ENCODE measurements around the gene MFN2. TPM values are rescaled to one million over a fixed set of nuclear protein-coding genes. Genes with fewer than 3 reads are reported as not detected.
"Not testable (repeated sequence)": the region's sequence is repeated elsewhere in the genome, so short reads cannot be mapped to it uniquely, and the experiment has no call there.

MFN2 gene
- total RNA-seq, 1 donor from 2014 or later = 54.2 TPM

DNA sequence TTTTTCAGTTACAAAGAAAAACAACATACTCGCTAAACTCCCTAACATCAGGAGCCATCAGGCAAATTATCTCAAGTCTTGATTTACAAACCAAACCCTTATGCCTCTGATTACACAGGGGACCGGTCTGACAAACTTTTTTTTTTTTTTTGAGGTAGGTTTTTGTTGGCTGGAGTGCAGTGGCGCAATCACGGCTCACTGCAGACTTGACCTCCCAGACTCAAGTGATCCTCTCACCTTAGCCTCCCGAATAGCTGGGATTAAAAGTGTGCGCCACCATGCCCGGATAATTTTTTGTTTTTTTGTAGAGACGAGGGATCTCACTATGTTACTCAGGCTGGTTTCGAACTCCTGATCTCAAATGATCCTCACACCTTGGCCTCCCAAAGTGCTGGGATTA lies 35.3 kb downstream of the MFN2 start:
- intact Hi-C loops (cut with micrococcal nuclease) = loop anchor here (5.0 kb wide), 1 partner anchor 52 kb away; no protein-coding TSS in a partner anchor

DNA sequence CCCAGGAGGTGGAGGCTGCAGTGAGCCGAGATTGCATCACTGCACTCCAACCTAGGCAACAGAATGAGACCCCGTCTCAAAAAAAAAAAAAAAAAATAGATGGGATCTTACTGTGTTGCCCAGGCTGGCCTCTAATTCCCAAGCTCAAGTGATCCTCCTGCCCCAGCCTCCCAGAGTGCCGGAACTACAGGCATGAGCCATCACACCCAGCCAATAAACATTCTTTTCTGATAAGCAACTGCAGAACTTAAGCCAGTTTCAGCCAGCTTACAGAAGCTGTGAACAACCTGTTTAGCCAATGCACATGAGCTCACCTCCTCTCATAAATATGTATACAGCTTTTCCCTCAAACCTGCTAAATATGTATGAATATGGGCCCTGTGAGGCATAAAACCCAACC lies 35.9 kb downstream of the MFN2 start:
- intact Hi-C loops (cut with micrococcal nuclease) = loop anchor here (5.0 kb wide), 1 partner anchor 51 kb away; no protein-coding TSS in a partner anchor

DNA sequence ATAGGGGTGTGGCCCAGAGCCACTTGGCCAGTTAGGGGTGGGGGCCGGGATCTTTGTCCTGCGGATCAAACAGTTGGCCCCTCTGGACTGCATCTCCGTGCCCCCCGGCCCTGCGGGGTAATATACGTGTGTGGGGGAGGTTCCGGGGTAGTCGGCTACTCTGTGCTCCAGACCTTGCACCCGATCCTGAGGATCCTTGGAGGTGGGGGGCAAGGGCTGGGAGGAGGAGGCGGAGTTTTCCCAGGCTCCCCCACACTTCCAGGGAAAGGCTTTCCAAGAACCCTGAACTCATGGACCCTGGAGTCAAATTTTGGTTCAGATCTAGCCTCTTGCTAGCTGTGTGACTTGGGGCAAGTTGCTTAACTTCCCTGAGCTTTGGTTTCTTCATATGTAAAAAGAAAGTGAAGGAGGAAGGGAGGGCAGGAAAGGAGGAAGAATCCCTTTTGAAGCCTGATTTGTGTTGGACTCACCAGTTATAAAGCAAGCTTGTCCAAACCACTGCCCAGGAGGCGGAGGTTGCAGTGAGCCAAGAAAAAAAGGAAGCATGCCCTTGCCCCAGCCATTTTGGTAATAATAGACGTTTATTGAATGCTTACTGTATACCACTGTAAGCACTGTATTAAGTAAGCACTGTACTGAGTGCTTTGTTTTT lies 39.7 kb downstream of the MFN2 start:
- intact Hi-C loops (cut with micrococcal nuclease) = loop anchor here (1.0 to 5.0 kb wide), 3 partner anchors 47 to 112 kb away; partner anchors contain the start of gene KIAA2013

DNA sequence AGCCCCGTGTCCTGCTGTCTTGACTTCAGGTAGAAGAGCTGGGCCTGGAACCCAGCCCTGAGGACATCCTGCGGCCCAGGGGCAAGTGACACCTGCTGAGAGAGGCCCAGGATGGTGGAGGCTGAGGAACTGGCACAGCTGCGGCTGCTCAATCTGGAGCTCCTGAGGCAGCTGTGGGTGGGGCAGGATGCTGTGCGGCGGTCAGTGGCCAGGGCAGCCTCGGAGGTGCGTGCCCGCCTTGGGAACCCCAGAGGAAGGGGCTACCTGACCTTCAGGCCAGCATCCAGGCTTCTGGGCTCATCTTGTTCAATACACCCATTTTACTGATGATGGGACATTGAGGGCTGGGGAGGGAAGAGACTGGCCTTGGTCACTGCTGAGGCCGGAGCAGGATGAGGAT lies 41.4 kb downstream of the MFN2 start:
- intact Hi-C loops (cut with micrococcal nuclease) = no loop called here

DNA sequence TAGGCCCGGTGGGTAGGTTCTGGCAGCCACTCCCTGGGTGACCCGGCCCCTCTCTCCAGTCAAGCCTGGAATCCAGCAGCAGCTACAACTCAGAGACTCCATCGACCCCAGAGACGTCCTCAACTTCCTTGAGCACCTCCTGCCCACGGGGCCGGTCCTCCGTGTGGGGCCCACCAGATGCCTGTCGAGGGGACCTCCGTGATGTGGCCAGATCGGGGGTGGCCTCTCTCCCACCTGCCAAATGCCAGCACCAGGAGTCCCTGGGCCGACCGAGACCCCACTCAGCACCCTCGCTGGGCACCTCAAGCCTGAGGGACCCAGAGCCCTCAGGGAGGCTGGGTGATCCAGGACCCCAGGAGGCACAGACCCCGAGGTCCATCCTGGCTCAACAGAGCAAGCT lies 41.8 kb downstream of the MFN2 start:
- intact Hi-C loops (cut with micrococcal nuclease) = no loop called here

DNA sequence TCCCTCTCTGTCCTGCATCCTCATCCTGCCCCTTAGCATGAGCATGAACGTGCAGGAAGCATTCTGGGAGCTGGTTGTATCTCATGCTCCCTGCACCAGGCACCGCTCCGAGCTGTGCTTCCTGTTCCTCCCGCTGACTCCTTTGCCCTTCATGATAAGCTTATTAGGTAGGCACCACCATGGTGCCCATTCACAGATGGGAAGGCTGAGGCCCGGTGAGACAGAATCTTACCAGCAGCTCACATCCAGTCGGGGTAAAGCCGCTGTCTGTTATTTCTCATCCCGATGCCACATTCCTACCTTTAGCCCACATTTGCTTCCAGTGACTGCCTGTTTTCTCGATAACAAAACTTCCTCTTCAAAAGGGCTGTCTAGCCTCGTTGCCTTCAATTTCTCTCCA lies 46.3 kb downstream of the MFN2 start:
- intact Hi-C loops (cut with micrococcal nuclease) = no loop called here

DNA sequence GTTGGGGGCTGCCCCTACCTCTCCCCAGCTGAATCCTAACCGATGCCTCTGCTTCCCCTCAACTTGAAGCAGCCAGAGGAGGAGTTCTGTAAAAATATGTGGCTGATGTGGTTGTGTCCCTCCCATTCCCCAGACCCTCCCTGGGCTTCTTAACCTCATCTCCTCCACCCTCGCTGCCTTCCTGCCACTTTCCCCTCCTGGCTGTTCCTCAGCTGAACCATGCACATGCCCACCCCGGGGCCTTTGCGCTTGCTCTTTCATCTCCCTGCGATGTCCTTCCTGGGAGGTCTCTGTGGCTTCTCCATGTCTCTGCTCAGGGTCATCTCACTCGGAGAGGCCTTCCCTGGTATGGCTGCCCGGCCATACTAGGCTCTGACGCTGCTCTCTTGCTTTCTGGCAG lies 48.0 kb downstream of the MFN2 start:
- intact Hi-C loops (cut with micrococcal nuclease) = no loop called here

DNA sequence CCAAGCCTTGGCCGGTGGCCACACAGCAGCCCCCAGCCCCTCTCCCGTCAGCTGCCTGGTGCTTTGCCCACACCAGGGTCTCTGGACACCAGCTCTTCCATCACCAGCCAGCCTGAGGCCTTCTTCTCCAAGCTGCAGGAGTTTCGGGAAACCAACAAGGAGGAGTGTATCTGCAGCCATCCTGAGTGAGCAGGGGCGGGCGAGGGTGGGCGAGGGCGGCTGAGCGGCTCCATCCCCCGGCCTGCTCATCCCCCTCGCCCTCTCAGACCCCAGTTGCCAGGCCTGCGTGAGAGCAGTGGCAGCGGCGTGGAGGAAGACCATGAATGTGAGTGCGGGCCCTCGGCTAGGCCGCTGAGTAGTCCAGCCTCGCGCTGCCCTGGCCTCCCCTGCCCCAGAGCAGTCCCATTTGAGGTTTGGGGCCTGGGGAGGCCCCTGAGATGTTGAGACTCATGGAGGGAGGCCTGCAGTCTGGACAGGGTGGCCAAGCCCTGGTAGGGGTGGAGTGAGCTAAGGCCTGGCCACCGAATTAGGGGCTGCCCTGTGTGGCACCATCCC lies 48.8 kb downstream of the MFN2 start:
- intact Hi-C loops (cut with micrococcal nuclease) = no loop called here

DNA sequence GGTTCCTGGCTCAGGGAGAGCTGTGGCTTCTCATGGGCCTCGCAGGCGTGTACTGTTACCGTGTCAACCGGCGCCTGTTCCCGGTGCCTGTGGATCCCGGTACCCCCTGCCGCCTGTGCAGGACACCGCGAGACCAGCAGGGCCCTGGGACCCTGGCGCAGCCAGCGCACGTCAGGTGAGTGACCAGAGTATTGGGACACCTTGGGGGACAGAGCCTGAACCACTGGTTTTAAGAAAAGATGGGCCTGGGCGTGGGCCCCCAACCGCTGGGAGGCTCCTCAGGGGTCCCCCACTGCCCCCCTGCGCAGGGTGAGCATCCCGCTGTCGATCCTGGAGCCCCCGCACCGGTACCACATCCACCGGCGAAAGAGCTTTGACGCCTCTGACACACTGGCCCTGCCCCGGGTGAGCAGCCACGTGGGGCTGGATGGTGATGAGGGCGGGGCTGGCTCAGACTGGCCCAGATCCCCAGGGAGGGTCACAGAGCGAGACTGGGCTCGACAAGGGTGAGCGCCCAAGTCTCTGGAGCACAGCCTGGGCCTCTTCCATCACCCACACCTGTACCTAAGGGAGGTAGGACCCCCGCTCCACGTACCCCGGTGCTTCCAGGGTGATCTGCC lies 49.6 kb downstream of the MFN2 start:
- intact Hi-C loops (cut with micrococcal nuclease) = loop anchor here (2.0 kb wide), 1 partner anchor 191 kb away; no protein-coding TSS in a partner anchor

DNA sequence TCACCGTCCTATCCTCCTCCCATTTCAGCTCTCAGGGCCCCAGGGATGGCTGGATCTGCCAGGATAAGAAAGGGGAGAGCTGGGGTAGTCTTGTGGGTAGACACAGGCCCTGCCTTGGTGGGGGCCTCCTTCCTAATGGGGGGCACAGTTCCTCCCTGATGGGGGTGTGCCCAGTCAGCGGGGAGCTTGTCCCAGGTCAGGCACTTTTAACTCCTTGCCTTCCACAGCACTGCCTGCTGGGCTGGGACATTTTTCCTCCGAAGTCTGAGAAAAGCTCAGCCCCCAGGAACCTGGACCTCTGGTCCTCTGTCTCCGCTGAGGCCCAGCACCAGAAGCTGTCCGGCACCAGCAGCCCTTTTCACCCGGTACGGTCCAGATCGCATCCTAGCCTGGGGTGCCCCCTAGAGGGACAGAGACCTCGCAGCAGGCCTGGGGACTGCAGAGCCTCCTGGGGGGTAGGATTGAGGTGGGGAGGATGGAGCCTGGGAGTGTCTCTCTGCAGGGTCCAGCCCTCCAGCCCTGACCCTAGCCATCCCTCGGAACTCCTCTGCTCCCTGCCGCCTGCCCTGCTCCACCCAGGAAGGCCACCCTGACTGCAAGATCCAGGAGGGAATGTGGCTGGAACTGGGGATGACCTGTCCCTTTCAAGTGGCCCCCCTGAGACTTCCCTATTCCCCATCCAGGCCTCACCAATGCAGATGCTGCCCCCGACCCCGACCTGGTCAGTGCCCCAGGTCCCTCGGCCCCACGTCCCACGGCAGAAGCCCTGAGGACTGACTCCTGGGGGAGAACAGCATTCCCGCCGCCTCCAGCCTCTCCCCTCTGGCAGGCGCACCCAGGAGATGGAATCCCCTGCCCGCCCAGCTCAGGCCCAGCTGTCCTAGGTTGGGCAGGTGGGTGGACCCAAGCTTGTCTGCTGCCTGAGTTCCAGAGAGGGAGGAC lies 51.1 kb downstream of the MFN2 start:
- intact Hi-C loops (cut with micrococcal nuclease) = loop anchor here (2.0 kb wide), 1 partner anchor 193 kb away; no protein-coding TSS in a partner anchor

DNA sequence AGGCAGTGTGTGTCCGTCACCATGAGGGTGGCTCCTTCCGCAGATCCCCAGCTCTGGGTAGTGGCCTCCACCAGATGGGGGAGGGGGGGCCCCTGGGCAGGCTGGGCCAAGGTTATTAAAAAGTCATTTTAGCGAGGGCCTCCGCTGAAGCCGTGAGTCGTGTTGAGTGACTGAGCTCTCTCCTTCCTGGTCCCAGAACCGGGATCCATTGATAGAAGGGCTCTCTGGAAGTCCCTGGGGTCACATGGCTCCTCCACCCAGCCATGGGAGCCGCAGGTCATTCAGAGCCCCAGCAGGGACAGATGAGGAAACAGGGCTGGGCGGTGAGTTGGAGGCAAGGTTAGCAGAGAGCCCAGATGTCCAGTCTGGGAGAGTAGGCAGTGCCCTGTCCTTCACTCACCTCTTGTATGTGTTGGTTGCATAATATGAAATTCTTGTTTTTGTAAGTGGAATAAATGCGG lies 51.9 kb downstream of the MFN2 start:
- intact Hi-C loops (cut with micrococcal nuclease) = no loop called here

DNA sequence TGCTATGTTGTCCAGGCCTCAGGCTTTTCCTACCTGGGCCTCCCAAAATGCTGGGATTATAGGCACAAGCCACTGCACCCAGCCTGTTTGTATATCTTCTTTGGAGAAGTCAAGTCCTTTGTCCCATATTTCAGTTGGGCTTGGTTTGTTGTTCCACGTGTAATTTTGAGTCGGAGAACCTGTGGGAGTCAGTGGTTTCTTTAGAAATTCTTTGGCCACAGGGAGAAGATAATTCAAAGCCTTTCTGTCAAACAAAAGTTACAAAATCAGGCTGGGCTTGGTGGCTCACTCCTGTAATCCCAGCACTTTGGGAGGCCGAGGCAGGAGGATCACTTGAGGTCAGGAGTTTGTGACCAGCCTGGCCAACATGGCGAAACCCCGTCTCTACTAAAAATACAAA lies 53.2 kb downstream of the MFN2 start:
- intact Hi-C loops (cut with micrococcal nuclease) = not testable (repeated sequence)

DNA sequence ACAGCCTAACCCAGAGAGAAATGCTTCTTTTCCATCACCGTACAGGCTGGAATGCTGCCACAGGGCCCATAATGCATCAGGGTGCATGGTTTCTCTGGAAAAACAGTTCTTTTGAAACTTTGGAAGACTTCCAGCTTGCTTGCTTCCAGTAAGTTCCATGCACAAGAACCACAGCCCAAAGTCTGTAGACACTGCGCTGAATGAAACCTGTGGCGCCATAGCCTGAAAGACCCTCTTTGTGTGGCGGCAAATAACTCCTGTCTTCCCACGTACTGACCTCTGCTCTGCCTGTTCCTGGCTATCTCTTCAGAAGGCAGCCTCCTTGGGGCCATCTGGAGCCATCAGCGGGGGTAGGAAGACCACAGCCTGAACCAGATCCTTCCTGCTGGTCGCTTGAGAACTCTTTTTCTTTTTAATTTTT lies 54.1 kb downstream of the MFN2 start:
- intact Hi-C loops (cut with micrococcal nuclease) = no loop called here

DNA sequence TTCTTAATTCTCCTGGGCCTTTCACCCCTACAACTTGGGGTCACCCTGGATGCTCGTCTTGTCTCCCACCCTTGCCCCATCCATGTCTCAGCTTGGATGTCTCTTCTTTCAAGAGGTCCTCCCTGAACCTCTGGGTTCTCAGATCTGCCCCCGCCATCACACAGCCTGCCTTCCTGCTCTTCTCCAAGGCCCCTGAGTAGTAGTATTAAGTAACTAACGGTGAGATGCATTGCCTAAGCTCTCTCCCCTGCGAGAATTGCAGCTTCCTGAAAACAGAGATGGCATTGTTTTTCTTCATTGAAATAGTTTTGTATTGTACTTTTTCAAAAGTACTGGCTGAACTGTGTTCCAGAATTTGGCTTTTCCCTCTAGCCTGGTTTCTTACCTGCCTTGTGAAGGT lies 55.1 kb downstream of the MFN2 start:
- intact Hi-C loops (cut with micrococcal nuclease) = no loop called here

DNA sequence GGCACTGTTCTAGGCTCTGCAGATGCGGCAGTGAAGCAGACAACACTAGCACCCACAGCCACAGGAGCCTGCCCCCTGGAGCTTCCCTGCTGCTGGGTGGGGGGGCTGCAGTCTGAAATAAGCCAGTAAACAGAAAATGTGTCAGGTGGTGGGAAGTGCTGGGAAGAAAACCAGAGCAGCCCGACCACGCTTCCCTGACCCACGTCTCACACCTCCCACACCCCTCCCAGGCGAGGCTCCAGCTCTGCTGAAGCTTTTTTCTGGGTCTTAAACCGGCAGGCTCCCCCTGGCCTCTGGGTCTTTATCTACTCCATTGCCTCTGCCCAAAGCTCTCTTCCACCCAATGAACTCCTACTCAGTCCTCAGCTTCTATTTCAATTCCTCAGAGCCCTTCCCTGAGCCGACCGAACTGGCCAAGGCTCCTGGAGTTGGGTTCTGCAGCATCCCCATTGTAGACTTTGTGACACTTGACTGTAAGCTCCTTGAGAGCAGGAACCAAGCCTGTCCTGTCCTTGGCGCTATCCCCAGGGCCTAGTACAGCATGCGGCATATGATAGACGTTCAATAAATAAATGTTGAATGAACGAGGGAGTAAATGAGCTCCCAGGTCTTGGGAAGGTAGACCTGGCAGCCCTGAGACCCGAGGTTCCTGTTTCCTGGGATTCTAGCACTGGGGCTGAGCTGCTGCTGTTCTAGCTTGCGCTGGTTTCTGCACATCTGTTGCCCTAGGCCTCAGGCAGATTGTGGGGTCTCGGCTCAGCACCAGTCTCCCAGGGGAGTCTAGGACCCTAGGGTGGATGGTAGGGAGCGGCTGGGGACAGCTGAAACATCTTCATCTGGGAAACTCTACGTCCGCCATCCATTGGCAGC lies 57.5 kb downstream of the MFN2 start:
- intact Hi-C loops (cut with micrococcal nuclease) = no loop called here

DNA sequence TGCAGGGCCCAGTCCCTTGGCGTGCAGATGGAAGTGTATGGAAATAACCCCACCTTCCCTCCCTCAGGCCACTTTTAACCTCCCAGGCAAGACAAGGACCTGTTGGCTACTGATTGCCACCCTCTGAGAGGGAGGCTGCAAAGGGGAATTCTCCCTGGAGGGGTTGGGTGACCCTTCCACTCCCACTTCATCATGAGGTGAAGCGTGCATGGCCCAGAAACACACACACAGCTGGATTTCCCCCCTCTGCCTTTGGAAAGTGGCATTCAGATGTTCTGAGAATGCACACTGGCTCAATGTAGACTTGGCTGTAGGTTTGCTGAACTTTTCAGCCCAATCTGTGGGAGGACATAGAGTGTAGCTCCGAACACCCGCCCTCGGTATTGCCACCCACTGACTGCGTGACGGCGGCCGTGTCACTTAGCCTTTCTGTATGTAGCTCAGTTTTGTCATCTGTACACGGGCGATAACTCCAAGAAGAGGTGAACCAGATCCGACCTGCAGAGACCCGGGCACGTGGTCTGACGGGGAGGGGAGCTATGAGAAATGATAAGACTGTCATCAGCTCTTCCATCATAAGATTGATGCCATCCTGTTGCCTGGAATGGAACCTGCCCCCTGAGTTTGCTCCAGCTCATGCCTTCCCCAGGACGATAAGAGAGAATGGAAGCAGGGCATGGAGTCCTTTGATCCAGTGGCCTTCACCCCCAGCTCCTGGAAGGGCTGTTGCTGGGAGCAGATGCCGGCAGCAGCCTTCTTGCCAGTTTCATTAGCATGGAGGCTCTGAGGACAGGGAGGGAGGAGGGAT lies 58.3 kb downstream of the MFN2 start:
- intact Hi-C loops (cut with micrococcal nuclease) = no loop called here

DNA sequence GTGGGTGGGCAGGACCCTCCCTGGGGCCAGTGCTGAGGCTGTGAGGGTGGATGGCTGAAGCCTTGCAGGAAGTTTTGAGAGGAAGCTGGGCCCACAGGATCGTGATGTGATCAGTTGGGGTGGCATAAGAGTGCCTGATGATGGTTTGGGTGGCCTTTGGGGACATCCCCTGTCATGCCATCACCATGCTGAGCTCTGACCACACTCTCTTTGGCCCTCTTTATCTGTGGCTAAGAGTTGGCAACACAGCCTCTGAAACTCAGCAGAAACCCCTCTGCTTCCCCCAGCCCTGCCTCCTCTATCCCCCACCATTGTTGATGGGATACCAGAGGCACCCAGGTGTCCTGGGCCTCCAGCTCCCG lies 58.9 kb downstream of the MFN2 start:
- intact Hi-C loops (cut with micrococcal nuclease) = no loop called here

DNA sequence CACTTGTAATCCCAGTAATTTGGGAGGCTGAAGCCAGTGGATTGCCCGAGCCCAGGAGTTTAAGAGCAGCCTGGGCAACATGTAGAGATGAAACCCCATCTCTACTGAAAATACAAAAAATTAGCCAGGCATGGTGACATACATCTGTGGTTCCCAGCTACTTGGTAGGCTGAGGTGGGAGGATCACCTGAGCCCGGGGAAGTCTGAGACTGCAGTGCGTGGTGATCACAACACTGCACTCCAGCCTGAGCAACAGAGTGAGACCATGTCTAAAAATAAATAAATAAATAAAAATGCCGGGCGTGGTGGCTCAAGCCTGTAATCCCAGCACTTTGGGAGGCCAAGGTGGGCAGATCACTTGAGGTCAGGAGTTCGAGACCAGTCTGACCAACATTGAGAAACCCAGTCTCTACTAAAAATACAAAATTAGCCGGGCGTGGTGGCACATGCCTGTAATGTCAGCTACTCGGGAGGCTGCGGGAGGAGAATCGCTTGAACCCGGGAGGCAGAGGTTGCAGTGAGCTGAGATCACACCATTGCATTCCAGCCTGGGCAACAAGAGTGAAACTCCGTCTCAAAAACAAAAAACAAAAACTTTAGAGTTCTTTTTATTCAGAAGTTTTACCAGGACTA lies 59.7 kb downstream of the MFN2 start:
- intact Hi-C loops (cut with micrococcal nuclease) = not testable (repeated sequence)

DNA sequence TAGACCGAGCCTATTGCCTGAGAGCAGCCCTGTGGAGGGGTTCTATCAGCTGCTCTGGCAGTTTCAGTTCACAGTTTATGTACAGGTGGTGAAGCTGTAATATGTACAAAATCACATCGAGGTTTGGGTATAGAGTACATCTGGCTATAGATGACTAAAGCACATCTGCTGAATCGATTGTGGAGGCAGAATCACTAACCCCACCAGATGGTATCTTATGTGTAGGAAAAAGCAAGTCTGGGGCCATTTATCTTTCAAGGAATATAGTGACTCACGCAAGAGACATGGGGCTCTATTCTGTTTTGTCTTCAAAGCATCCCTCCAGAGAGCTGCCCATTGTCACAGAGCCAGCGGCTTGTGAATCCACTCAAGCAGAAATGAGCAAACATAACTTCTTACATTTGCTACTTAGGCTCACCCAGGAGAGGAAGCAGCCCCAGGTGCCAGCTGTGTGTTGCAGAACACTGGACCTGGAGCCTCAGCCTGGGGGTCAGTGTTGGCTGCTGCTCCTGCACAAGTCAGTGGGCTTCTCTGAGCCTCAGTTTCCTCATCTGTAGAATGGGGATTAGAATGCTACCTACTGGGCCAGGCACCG lies 60.3 kb downstream of the MFN2 start:
- intact Hi-C loops (cut with micrococcal nuclease) = no loop called here
